Effector memory CD4-positive, alpha-beta T cell (primary cell): ENCODE results near the gene EPHA1.
"Not testable (repeated sequence)": the region's sequence is repeated elsewhere in the genome, so short reads cannot be mapped to it uniquely, and the experiment has no call there.

Source experiments
- DNase-seq, 3 donors: peaks; one replicate each; pipeline ENCODE4 v3.0.0-alpha.2; 2020
- H3K27ac ChIP-seq: 2 replicates; pipeline ENCODE4 v1.7.0; 2013; ENCODE audit warnings: mild to moderate bottlenecking, low read length, moderate library complexity; ENCODE audit not compliant: insufficient read depth, poor library complexity, severe bottlenecking
- H3K27me3 ChIP-seq: replicated peaks from 2 replicates; pipeline ENCODE4 v1.7.0; 2013; ENCODE audit warnings: mild to moderate bottlenecking, low read length; ENCODE audit not compliant: insufficient read depth, control insufficient read depth, poor library complexity, severe bottlenecking
- H3K36me3 ChIP-seq: 2 replicates; pipeline ENCODE4 v1.7.0; 2013; ENCODE audit warnings: mild to moderate bottlenecking, low read length, moderate library complexity; ENCODE audit not compliant: control insufficient read depth, insufficient read depth
- H3K4me1 ChIP-seq: 2 replicates; pipeline ENCODE4 v1.7.0; 2013; ENCODE audit warnings: low read length, mild to moderate bottlenecking; ENCODE audit not compliant: control insufficient read depth, insufficient read depth, poor library complexity, severe bottlenecking
- H3K4me3 ChIP-seq: 2 replicates; pipeline ENCODE4 v1.7.0; 2013; ENCODE audit warnings: low read length, low read depth, mild to moderate bottlenecking; ENCODE audit not compliant: insufficient read depth, poor library complexity, severe bottlenecking
- H3K9me3 ChIP-seq: 2 replicates; pipeline ENCODE4 v1.7.0; 2013; ENCODE audit warnings: mild to moderate bottlenecking, low read length, moderate library complexity; ENCODE audit not compliant: control insufficient read depth

EPHA1 gene

GRCh38 chr7:143417734-143418383 lies 9.2 kb upstream of the EPHA1 start:
- Histone ChIP-seq H3K27ac (no peak overlapping the region), H3K36me3 (no peaks in the 10 kb centered on the region), H3K27me3 (no peaks in the 10 kb centered on the region), H3K4me1 (no peaks in the 10 kb centered on the region), H3K4me3 (no peak overlapping the region), H3K9me3 (no peaks in the 10 kb centered on the region)
- DNase-seq: no peak

DNA sequence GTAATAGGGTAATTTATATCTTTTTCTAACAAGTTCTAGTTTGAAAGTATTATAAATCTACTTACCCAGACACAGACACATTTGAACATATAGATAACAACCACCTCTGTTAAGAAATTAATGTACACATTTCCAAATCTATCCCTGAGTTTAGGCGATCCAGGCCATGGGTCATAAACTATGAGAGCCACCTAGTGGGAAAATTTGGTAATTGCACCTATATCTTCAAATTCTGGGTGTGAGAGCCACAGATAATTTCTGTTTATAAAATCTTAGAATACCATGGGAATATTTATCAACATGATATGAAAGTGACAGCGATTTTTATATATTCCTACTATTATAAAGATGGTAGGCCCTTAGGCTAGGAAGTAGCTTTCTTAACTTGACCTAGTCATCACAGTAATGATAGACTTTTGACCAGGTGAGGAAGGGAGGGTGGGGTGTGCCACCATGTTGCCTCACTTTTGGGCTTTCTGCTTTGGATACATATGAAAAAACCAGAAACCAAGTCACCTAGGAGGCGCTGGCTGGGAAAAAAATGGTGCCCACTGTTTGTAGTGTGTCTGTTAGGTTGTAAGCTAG lies 8.0 kb upstream of the EPHA1 start:
- no peak for DNase-seq
- H3K27me3 ChIP-seq: no peaks in the 10 kb centered on the region
- no peaks in the 10 kb centered on the region for H3K4me1 ChIP-seq
- H3K9me3 ChIP-seq: no peaks in the 10 kb centered on the region
- no peaks in the 10 kb centered on the region for H3K36me3 ChIP-seq
- H3K27ac ChIP-seq: no peak overlapping the region
- H3K4me3 ChIP-seq: no peak overlapping the region

GRCh38 chr7:143415742-143416397 lies 7.2 kb upstream of the EPHA1 start:
- H3K9me3 ChIP-seq: no peaks in the 10 kb centered on the region
- no peaks in the 10 kb centered on the region for H3K4me1 ChIP-seq
- no peak overlapping the region for H3K27ac ChIP-seq
- DNase-seq: no peak
- H3K27me3 ChIP-seq: no peaks in the 10 kb centered on the region
- no peaks in the 10 kb centered on the region for H3K36me3 ChIP-seq
- H3K4me3 ChIP-seq: no peak overlapping the region

DNA sequence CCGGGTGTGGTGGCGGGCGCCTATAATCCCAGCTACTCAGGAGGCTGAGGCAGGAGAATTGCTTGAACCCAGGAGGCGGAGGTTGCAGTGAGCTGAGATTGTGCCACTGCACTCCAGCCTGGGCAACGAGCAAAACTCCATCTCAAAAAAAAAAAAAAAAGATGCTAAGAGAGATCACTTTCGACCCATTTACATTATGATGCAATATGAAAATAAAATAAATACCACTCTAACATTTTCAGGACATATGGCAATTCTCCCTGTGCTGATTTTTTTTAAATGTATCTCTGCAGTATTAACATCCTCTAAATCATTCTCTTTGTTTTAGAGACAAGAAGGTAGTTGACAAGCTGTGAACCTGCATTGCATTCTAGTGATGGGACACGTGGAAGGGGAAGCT lies 6.6 kb upstream of the EPHA1 start:
- not testable (repeated sequence) for H3K27me3 ChIP-seq, H3K9me3 ChIP-seq, H3K4me1 ChIP-seq, H3K27ac ChIP-seq, H3K36me3 ChIP-seq, H3K4me3 ChIP-seq, DNase-seq

DNA sequence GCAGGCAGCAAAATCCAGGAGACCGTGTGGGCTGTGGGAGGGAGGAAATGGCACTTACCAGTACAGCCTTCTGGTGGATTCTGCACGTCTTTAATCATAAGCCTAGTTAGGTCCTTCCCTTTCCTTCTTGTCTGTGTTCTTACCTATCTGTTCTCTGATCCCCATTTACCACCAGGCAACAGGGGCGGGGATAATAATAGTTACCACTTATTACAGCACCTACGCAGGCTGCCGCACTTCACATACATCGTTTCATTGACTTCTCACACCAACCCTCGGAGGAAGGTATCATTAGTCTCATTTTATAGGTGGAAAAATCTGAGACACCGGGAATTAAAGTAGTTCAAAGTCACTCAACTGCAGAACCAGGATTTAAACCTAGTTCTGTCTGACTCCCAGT lies 4.5 kb upstream of the EPHA1 start:
- no peak for DNase-seq
- Histone ChIP-seq H3K27me3 (no peaks in the 10 kb centered on the region), H3K4me3 (no peak overlapping the region), H3K4me1 (peaks cover 9% of the 10 kb centered on the region), H3K9me3 (no peaks in the 10 kb centered on the region), H3K27ac (no peak overlapping the region), H3K36me3 (no peaks in the 10 kb centered on the region)

DNA sequence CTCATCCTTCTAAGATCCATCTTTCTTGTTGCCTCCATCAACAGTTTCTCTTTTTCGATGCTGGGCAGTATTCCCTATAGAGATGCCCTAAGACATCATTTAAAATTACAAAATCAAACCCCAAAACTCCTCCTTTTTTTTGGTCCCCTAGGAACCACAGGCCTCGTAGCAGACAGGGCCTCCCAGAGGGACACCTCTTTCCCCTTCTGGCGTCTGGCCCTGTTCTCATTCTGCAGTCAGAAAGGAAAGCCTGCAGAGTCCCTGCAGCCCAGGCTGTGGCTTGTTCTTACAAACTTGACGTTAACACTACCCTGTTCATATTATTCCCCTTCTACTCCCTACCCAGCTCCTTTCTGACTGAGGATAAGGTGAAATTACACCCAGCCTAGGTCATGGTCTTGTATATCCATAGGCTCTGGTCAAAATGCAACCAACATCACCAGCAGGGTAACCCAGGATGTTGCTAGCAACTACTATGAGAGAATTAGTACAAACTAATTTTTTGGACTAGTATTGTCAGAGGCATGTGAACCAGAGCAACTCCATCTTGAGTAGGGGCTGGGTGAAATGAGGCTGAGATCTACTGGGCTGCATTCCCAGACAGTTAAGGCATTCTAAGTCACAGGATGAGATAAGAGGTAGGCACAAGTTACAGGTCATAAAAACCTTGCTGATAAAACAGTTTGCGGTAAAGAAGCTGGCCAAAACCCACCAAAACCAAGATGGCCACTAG lies 3.5 kb upstream of the EPHA1 start:
- no peaks in the 10 kb centered on the region for H3K36me3 ChIP-seq
- H3K4me1 ChIP-seq: peaks cover 19% of the 10 kb centered on the region
- no peak for DNase-seq
- no peak overlapping the region for H3K27ac ChIP-seq
- no peaks in the 10 kb centered on the region for H3K9me3 ChIP-seq
- H3K4me3 ChIP-seq: no peak overlapping the region
- no peaks in the 10 kb centered on the region for H3K27me3 ChIP-seq

DNA sequence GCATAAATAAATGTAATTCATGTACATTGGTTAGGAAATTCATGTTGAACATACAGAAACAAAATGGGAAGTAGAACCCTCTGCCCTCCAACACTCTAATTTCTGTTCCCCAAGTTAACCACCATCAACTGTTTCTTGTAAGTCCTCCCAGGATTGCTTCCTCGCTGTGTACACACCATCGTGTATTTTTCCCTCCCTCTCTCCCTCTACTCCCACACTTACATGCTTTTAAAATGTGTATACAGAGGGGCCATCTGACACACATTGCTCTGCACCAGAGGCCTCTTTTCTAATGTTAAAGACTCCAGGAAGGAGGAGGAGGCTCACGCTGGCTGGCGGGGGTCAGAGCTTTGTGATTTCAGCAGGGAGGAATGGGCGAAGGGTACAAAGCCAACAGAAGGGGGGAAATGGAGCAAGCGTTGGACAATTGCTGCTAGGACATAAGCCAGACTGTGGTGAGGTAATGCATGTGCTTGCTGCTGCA lies 1.9 kb upstream of the EPHA1 start:
- H3K27me3 ChIP-seq: no peaks in the 10 kb centered on the region
- no peaks in the 10 kb centered on the region for H3K36me3 ChIP-seq
- H3K4me3 ChIP-seq: no peak overlapping the region
- no peak for DNase-seq
- H3K4me1 ChIP-seq: peaks cover 28% of the 10 kb centered on the region
- H3K27ac ChIP-seq: no peak overlapping the region
- no peaks in the 10 kb centered on the region for H3K9me3 ChIP-seq

DNA sequence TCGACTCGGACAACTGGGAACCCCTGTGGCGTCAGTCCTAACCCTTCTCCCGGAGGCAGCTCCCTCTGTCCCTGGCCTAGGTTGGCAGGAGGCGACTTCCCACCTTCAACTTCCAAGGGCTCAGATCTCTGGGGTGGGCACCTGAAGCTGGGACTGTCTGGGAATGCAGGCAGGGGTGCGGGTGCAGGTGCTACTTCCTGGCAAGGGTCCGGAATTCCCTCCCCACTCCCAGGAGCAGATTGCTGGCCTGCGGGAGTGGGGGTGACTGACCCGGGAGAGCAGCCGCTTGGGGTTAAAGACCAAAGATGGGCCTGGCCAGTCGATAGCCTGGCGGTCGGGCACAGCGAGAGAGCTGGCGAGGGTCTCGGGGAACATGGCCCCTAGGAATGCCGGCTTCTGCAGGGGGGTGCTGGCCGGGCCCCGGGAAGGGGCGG lies 387 bp downstream of the EPHA1 start:
- H3K27me3 ChIP-seq: no peaks in the 10 kb centered on the region
- H3K9me3 ChIP-seq: no peaks in the 10 kb centered on the region
- H3K27ac ChIP-seq: peak overlapping the region; percentile 43
- H3K4me3 ChIP-seq: peak overlapping the region; percentile 48
- no peak for DNase-seq
- peaks cover 33% of the 10 kb centered on the region for H3K4me1 ChIP-seq
- H3K36me3 ChIP-seq: no peaks in the 10 kb centered on the region

DNA sequence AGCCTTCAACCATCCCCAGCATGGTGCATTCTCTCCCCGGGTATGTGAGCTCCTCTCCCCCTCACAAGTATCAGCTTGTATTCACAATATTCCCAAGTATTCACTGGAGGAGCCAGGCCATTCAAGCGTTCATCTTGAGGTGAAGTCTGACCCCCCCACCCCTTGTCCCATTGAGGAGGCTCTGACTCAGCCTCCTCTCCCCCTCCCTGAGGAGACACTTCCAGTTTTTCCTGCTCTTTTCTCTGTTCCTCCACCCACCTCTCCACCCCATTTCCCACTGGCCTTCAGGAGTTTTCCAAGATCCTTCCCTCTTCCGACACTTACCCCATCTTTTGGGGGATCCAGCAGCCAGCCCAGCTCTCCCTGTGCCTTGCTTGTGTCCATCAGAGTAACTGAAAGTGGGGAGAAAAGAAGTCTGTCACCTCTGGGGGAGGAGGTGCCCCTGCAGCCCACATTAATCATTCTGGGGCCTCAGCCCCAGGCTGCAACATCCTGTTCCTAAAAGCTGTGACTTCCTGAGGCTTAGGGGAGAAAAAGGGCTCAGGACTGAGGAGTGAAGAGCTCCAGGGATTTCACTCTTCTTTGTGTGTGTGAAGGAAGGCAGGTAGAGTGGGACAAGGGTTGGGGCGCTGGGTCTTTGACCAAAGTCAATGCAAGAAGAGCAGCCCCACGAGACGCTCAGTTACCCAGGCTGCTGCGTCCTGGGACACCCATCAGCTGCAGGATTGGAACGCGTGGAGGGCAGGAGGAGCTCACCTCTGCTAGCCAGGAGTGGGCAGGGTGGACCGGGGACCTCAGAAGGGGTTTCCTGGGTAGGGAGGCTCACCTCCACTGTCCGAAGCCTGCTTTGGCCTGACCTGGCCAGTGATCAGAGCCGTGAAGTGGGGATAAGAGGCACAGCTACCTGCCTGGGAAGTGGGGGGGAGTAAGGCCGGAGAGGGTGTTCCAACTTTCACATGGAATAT lies 1.1 kb downstream of the EPHA1 start:
- Histone ChIP-seq H3K27me3 (no peaks in the 10 kb centered on the region), H3K36me3 (no peaks in the 10 kb centered on the region), H3K4me1 (peaks cover 33% of the 10 kb centered on the region), H3K4me3 (peak overlapping the region; percentile 48), H3K27ac (peak overlapping the region; percentile 43), H3K9me3 (no peaks in the 10 kb centered on the region)
- DNase-seq: peak; percentile 25 to 47 (median 47)
